Neural progenitor cell (in vitro differentiated cells): ENCODE data around the gene DNM2.

Source experiments
- CTCF ChIP-seq: fragments of 200-600 bp; sonication (generic); IDR thresholded peaks from 2 replicates; pipeline ENCODE4 v1.5.1; 2017; ENCODE audit warnings: antibody characterized with exemption, mild to moderate bottlenecking
- EZH2 ChIP-seq: fragments of 200-600 bp; sonication (generic); IDR thresholded peaks from 2 replicates; pipeline ENCODE4 v1.6.1; 2017; ENCODE audit warnings: antibody characterized with exemption, mild to moderate bottlenecking, moderate library complexity
- EZH2phosphoT487 ChIP-seq: fragments of 200-600 bp; sonication (generic); IDR thresholded peaks from 2 replicates; pipeline ENCODE4 v1.6.1; 2017; ENCODE audit warnings: antibody characterized with exemption

GRCh38 chr19:10855879-10856522 is 138.1 kb downstream of the DNM2 start:
- TF ChIP-seq CTCF: peak; percentile 58
- TF ChIP-seq EZH2phosphoT487: no peak
- no peak for TF ChIP-seq EZH2
